ENCODE results near the gene DGKD. TPM values are rescaled to one million over a fixed set of nuclear protein-coding genes. Genes with fewer than 3 reads are reported as not detected.

DGKD gene
- total RNA-seq, 1 donor from 2014 or later = 17.7 TPM

DNA sequence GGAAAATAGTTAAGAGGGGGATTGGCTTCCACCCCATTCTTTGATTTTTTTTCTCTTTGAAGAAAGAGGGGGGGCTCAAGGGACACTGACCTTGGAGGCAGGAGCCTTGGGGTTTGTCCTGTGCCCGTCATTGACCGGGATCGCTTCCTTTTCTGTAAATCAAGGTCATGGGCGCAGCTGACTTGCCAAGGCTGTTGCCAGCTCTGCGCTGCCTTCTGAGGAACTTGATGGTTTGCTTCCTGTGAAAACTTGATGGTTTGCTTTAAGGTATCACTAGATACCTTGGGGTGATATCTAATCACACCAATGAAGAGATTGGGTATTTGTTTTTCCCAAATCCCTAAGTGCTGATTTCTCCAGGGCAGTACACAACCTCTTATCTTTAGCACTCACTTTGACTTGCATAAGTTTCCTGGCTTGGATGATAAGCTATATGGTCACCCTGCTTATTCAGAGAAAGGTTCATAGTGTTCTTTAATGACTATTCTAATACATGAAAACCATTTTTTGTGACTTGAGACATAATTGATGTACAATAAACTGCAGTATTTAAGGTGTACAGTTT is 56.0 kb downstream of the DGKD start:
- H3K27me3 Mint-ChIP-seq (ENCODE audit: low read depth, unreplicated experiment) = no peaks in the 10 kb centered on the region
- H3K9me3 ChIP-seq (ENCODE audit: insufficient read depth, low read depth, low read length) = no peaks in the 10 kb centered on the region
- no peaks in the 10 kb centered on the region for H4K20me1 ChIP-seq (ENCODE audit: insufficient read depth, low read length)
- peaks cover 22% of the 10 kb centered on the region for H3K4me1 ChIP-seq (ENCODE audit: insufficient read depth, low read length)
- H3K4me3 ChIP-seq (ENCODE audit: insufficient read depth, low read depth, low read length) = no peak overlapping the region
- H3K27ac Mint-ChIP-seq (ENCODE audit: unreplicated experiment) = no peak overlapping the region
- TF ChIP-seq, protein P1, sequence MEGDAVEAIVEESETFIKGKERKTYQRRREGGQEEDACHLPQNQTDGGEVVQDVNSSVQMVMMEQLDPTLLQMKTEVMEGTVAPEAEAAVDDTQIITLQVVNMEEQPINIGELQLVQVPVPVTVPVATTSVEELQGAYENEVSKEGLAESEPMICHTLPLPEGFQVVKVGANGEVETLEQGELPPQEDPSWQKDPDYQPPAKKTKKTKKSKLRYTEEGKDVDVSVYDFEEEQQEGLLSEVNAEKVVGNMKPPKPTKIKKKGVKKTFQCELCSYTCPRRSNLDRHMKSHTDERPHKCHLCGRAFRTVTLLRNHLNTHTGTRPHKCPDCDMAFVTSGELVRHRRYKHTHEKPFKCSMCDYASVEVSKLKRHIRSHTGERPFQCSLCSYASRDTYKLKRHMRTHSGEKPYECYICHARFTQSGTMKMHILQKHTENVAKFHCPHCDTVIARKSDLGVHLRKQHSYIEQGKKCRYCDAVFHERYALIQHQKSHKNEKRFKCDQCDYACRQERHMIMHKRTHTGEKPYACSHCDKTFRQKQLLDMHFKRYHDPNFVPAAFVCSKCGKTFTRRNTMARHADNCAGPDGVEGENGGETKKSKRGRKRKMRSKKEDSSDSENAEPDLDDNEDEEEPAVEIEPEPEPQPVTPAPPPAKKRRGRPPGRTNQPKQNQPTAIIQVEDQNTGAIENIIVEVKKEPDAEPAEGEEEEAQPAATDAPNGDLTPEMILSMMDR (IDR thresholded peaks at IDR 0.05; ENCODE audit: insufficient read depth, low read depth, low read length) = no peak
- no peak for TF ChIP-seq EZH2 (IDR thresholded peaks at IDR 0.05; ENCODE audit: insufficient read depth, low read length)
- H3K4me1 Mint-ChIP-seq (ENCODE audit: low read depth, unreplicated experiment) = peaks cover 24% of the 10 kb centered on the region
- no peaks in the 10 kb centered on the region for H3K36me3 ChIP-seq (ENCODE audit: insufficient read depth, low read length)
- H2AFZ ChIP-seq (ENCODE audit: low read depth, low read length) = no peak overlapping the region
- FAIRE-seq = no peak
- no peak overlapping the region for H3K4me2 ChIP-seq (ENCODE audit: low read length)
- H3K36me3 Mint-ChIP-seq (ENCODE audit: low read depth, unreplicated experiment) = peaks cover 12% of the 10 kb centered on the region
- DNase-seq (ENCODE audit: low read depth) = no peak
- no peaks in the 10 kb centered on the region for H3K27me3 ChIP-seq (ENCODE audit: insufficient read depth, low read length)
- no peak overlapping the region for H3K4me3 Mint-ChIP-seq (ENCODE audit: unreplicated experiment)
- peaks cover 15% of the 10 kb centered on the region for H3K9me3 Mint-ChIP-seq (ENCODE audit: unreplicated experiment)
- no peak overlapping the region for H3K9ac ChIP-seq (ENCODE audit: low read length)
- no peaks in the 10 kb centered on the region for H3K79me2 ChIP-seq (ENCODE audit: insufficient read depth, low read length)
- no peak overlapping the region for H3K27ac ChIP-seq (ENCODE audit: low read depth, low read length)

DNA sequence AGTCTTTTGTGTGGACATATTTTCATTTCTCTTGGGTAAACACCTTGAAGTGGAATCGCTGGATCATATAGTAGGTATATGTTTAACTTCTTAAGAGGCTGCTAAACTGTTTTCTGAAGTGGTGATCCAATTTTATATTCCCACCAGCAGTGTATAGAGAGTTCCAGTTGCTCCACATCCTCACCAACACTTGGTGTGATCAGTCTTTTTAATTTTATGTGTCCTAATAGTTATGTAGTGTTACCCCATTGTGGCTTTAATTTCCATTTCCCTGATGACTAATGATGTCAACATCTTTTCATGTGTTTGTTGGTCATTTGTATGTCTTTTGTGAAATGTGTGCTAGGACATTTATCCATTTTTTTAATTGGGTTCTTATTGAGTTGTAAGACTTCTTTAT is 56.9 kb downstream of the DGKD start:
- FAIRE-seq = no peak
- Histone ChIP-seq H3K79me2 (ENCODE audit: insufficient read depth, low read length) (peaks cover under 1% of the 10 kb centered on the region), H2AFZ (ENCODE audit: low read depth, low read length) (no peak overlapping the region), H4K20me1 (ENCODE audit: insufficient read depth, low read length) (no peaks in the 10 kb centered on the region), H3K4me1 (ENCODE audit: insufficient read depth, low read length) (peaks cover 25% of the 10 kb centered on the region), H3K27ac (ENCODE audit: low read depth, low read length) (no peak overlapping the region), H3K4me3 (ENCODE audit: insufficient read depth, low read depth, low read length) (no peak overlapping the region), H3K4me2 (ENCODE audit: low read length) (no peak overlapping the region), H3K9me3 (ENCODE audit: insufficient read depth, low read depth, low read length) (no peaks in the 10 kb centered on the region), H3K27me3 (ENCODE audit: insufficient read depth, low read length) (no peaks in the 10 kb centered on the region), H3K36me3 (ENCODE audit: insufficient read depth, low read length) (no peaks in the 10 kb centered on the region), H3K9ac (ENCODE audit: low read length) (no peak overlapping the region)
- TF ChIP-seq EZH2 (IDR thresholded peaks at IDR 0.05; ENCODE audit: insufficient read depth, low read length) = no peak
- TF ChIP-seq, protein P1 (IDR thresholded peaks at IDR 0.05; ENCODE audit: insufficient read depth, low read depth, low read length) = no peak
- Mint-ChIP-seq H3K4me3 (ENCODE audit: unreplicated experiment) (no peak overlapping the region), H3K27me3 (ENCODE audit: low read depth, unreplicated experiment) (no peaks in the 10 kb centered on the region), H3K4me1 (ENCODE audit: low read depth, unreplicated experiment) (peaks cover 29% of the 10 kb centered on the region), H3K36me3 (ENCODE audit: low read depth, unreplicated experiment) (peaks cover 12% of the 10 kb centered on the region), H3K9me3 (ENCODE audit: unreplicated experiment) (peaks cover 15% of the 10 kb centered on the region), H3K27ac (ENCODE audit: unreplicated experiment) (no peak overlapping the region)
- no peak for DNase-seq (ENCODE audit: low read depth)

DNA sequence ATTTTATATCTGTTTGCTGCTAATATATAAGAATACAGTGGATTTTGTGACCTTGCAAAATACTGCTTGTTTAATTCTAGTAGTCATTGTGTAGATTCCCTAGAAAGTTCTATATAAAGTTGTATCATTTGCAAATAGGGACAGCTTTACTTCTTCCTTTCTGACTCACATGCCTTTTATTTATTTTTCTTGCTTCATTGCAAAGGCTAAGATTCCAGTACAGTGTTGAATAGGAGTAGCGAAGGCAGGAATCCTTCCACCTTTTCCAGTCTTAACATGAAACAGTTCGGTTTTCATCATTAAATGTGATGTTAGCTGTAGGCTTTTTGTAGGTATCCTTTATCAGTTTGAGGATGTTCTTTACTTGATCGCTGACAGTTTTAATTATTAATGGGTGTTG is 58.1 kb downstream of the DGKD start:
- H3K9me3 ChIP-seq (ENCODE audit: insufficient read depth, low read depth, low read length) = no peaks in the 10 kb centered on the region
- no peaks in the 10 kb centered on the region for H3K27me3 ChIP-seq (ENCODE audit: insufficient read depth, low read length)
- no peak overlapping the region for H3K4me2 ChIP-seq (ENCODE audit: low read length)
- DNase-seq (ENCODE audit: low read depth) (no peak), FAIRE-seq (no peak)
- peaks cover 25% of the 10 kb centered on the region for H3K4me1 ChIP-seq (ENCODE audit: insufficient read depth, low read length)
- TF ChIP-seq EZH2 (IDR thresholded peaks at IDR 0.05; ENCODE audit: insufficient read depth, low read length) = no peak
- TF ChIP-seq, protein P1 (IDR thresholded peaks at IDR 0.05; ENCODE audit: insufficient read depth, low read depth, low read length) = no peak
- no peak overlapping the region for H3K27ac ChIP-seq (ENCODE audit: low read depth, low read length)
- no peaks in the 10 kb centered on the region for H3K27me3 Mint-ChIP-seq (ENCODE audit: low read depth, unreplicated experiment)
- H3K4me1 Mint-ChIP-seq (ENCODE audit: low read depth, unreplicated experiment) = peaks cover 29% of the 10 kb centered on the region
- no peak overlapping the region for H2AFZ ChIP-seq (ENCODE audit: low read depth, low read length)
- peaks cover 2% of the 10 kb centered on the region for H3K79me2 ChIP-seq (ENCODE audit: insufficient read depth, low read length)
- no peak overlapping the region for H3K4me3 ChIP-seq (ENCODE audit: insufficient read depth, low read depth, low read length)
- no peak overlapping the region for H3K27ac Mint-ChIP-seq (ENCODE audit: unreplicated experiment)
- H3K9me3 Mint-ChIP-seq (ENCODE audit: unreplicated experiment) = peaks cover 15% of the 10 kb centered on the region
- H3K36me3 Mint-ChIP-seq (ENCODE audit: low read depth, unreplicated experiment) = peaks cover 12% of the 10 kb centered on the region
- H4K20me1 ChIP-seq (ENCODE audit: insufficient read depth, low read length) = no peaks in the 10 kb centered on the region
- no peaks in the 10 kb centered on the region for H3K36me3 ChIP-seq (ENCODE audit: insufficient read depth, low read length)
- no peak overlapping the region for H3K4me3 Mint-ChIP-seq (ENCODE audit: unreplicated experiment)
- H3K9ac ChIP-seq (ENCODE audit: low read length) = no peak overlapping the region
